Esophagus squamous epithelium (tissue), 5 donors: ENCODE data around the gene MT2A. TPM values are rescaled to one million over a fixed set of nuclear protein-coding genes. Genes with fewer than 3 reads are reported as not detected.

Experiments used
- DNase-seq: peaks from one replicate; lab custom pipeline; 2025; lab: John Stamatoyannopoulos, UW
- H3K27ac ChIP-seq, 4 donors: fragments of 200-600 bp; sonication (generic); one replicate each; pipeline ENCODE4 v1.5.1; 2016 to 2019; ENCODE audit warnings: mild to moderate bottlenecking in 1 of 4
- H3K27me3 ChIP-seq, 4 donors: fragments of 200-600 bp; sonication (generic); 1 replicate in 3 of 4; 2 replicates in 1 of 4; pipeline versions ENCODE4 v1.5.1 to v1.6.0; 2017 to 2021; ENCODE audit warnings: antibody characterized with exemption in 1 of 4
- H3K36me3 ChIP-seq, 3 donors: fragments of 200-600 bp; sonication (generic); one replicate each; pipeline ENCODE4 v1.5.1; 2016 to 2019
- H3K4me1 ChIP-seq, 3 donors: fragments of 200-600 bp; sonication (generic); one replicate each; pipeline ENCODE4 v1.5.1; 2017 to 2019
- H3K4me3 ChIP-seq, 4 donors: fragments of 200-600 bp; sonication (generic); 1 replicate in 3 of 4; 2 replicates in 1 of 4; pipeline ENCODE4 v1.5.1; 2016 to 2019; ENCODE audit warnings: mild to moderate bottlenecking in 2 of 4, moderate library complexity in 1 of 4
- H3K9me3 ChIP-seq, 3 donors: fragments of 200-600 bp; sonication (generic); one replicate each; pipeline ENCODE4 v1.5.1; 2016 to 2019
- CTCF ChIP-seq, 6 experiments: fragments of 450-650 bp in 4 of 6; fragments of 200-600 bp in 2 of 6; sonication (generic) in 2 of 6; IDR thresholded peaks; one replicate each; pipeline ENCODE4 v1.5.1; 2016 to 2019; ENCODE audit warnings: antibody characterized with exemption in 6 of 6, mild to moderate bottlenecking in 4 of 6, moderate library complexity in 4 of 6
- POLR2A ChIP-seq, 4 donors: fragments of 450-650 bp; IDR thresholded peaks; one replicate each; pipeline ENCODE4 v1.6.1; 2017; ENCODE audit warnings: antibody characterized with exemption in 4 of 4, mild to moderate bottlenecking in 4 of 4, moderate library complexity in 3 of 4
- WGBS, 2 donors: methylation state at CpG; one replicate each; pipeline ENCODE4 v1.1.5; 2018; 5-methylcytosine and 5-hydroxymethylcytosine counted together
- intact Hi-C: fragments of 100-400 bp; cut with DNase I; formaldehyde crosslinking; loops from one replicate; pipeline ENCODE4 v1.15.0; 2022
- total RNA-seq, 4 donors: library from RNA; depleted of rRNA; stranded (reverse); fragments of >200 nt; gene quantifications; one replicate each; pipeline ENCODE4 v1.1.0, GENCODE V29; 2016
- donor health status: DM: yes; HTN: yes; CAD: no.

The MT2A gene
- total RNA-seq, 4 donors from 2014 or later: 76.5 to 157 (median 96.2) TPM

GRCh38 chr16:56623637-56624036, 15.3 kb downstream of the MT2A start:
- 92% methylated on average over 2 of the region's 2 CpGs for WGBS, 2 donors

GRCh38 chr16:56625140-56625942, 17.0 kb downstream of the MT2A start, which contains the start of gene MT1E:
Gene MT1E (plus strand): TSS chr16:56625781. CDS start chr16:56625852, 71 bp downstream.
- intact Hi-C loops: no loop called here
- no peaks in the 10 kb centered on the region for H3K36me3 ChIP-seq
- no peaks in the 10 kb centered on the region for H3K9me3 ChIP-seq
- H3K27ac ChIP-seq: peak within 1 kb of the TSS; percentile 79 to 96 (median 90)
- 4 to 9% methylated on average over 12 to 15 of the region's 62 CpGs for WGBS, 2 donors
- H3K4me3 ChIP-seq: peak within 1 kb of the TSS; percentile 43 to 81 (median 66)
- peaks cover 0 to 10% (median 0%) of the 10 kb centered on the region in 4 donors for H3K27me3 ChIP-seq
- DNase-seq: no peak
- H3K4me1 ChIP-seq: peaks cover 6 to 33% (median 9%) of the 10 kb centered on the region in 3 donors
- no peak for TF ChIP-seq CTCF (IDR thresholded peaks at IDR 0.05)
- TF ChIP-seq POLR2A (IDR thresholded peaks at IDR 0.05): peak in 3 of 4 donors; percentile 13 to 89 (median 88)

More at GRCh38 chr16:56623637-56624036, 15.3 kb downstream of the MT2A start:
- no peak for DNase-seq
- Histone ChIP-seq H3K9me3 (no peaks in the 10 kb centered on the region), H3K27me3 (peaks cover 0 to 13% (median 0%) of the 10 kb centered on the region in 4 donors), H3K36me3 (no peaks in the 10 kb centered on the region), H3K27ac (no peak overlapping the region), H3K4me3 (no peak overlapping the region), H3K4me1 (peaks cover 6 to 34% (median 9%) of the 10 kb centered on the region in 3 donors)
- TF ChIP-seq CTCF (IDR thresholded peaks at IDR 0.05) (no peak), POLR2A (IDR thresholded peaks at IDR 0.05) (no peak)
- intact Hi-C loops: no loop called here

GRCh38 chr16:56625943-56626654, 17.7 kb downstream of the MT2A start:
- Histone ChIP-seq H3K9me3 (no peaks in the 10 kb centered on the region), H3K36me3 (no peaks in the 10 kb centered on the region), H3K27me3 (peaks cover 0 to 12% (median 0%) of the 10 kb centered on the region in 4 donors), H3K4me1 (peaks cover 6 to 33% (median 9%) of the 10 kb centered on the region in 3 donors), H3K4me3 (peak overlapping the region; percentile 43 to 81 (median 66)), H3K27ac (peak overlapping the region; percentile 79 to 96 (median 90))
- DNase-seq: no peak
- intact Hi-C loops: no loop called here
- 16 to 42% methylated on average over 6 to 8 of the region's 16 CpGs for WGBS, 2 donors
- no peak for TF ChIP-seq POLR2A (IDR thresholded peaks at IDR 0.05)
- no peak for TF ChIP-seq CTCF (IDR thresholded peaks at IDR 0.05)

- DNase-seq: no peak
- Histone ChIP-seq H3K27me3 (peaks cover 0 to 15% (median 0%) of the 10 kb centered on the region in 4 donors), H3K4me1 (peaks cover 6 to 36% (median 9%) of the 10 kb centered on the region in 3 donors), H3K27ac (peak overlapping the region; percentile 79 to 96 (median 90)), H3K4me3 (peak overlapping the region; percentile 43 to 81 (median 66)), H3K36me3 (no peaks in the 10 kb centered on the region), H3K9me3 (no peaks in the 10 kb centered on the region)
- no peak for TF ChIP-seq POLR2A (IDR thresholded peaks at IDR 0.05)
- 29 to 33% methylated on average over 1 to 6 of the region's 7 CpGs for WGBS, 2 donors
- intact Hi-C loops: no loop called here
These were observed 18.3 kb downstream of the MT2A start for GRCh38 chr16:56626685-56627084.

GRCh38 chr16:56628486-56629350, 20.3 kb downstream of the MT2A start:
- Histone ChIP-seq H3K27ac (peak overlapping the region in 3 of 4 donors; percentile 3 to 45 (median 39)), H3K27me3 (peaks cover 0 to 35% (median 0%) of the 10 kb centered on the region in 4 donors), H3K9me3 (no peaks in the 10 kb centered on the region), H3K4me3 (no peak overlapping the region), H3K4me1 (peaks cover 18 to 56% (median 21%) of the 10 kb centered on the region in 3 donors), H3K36me3 (no peaks in the 10 kb centered on the region)
- intact Hi-C loops: no loop called here
- no peak for TF ChIP-seq POLR2A (IDR thresholded peaks at IDR 0.05)
- no peak for TF ChIP-seq CTCF (IDR thresholded peaks at IDR 0.05)
- WGBS, 2 donors: 49 to 58% methylated on average over 7 to 8 of the region's 9 CpGs
- no peak for DNase-seq
